AG04449 (cell line): Measurements from ENCODE around the gene TMED10.

Experiments used
- CTCF ChIA-PET: fragments of 350-600 bp; formaldehyde crosslinking; extraction: SDS; loops from one replicate; lab custom pipeline; 2021; ENCODE audit warnings: antibody characterized with exemption; lab: Yijun Ruan, JAX
- POLR2A ChIA-PET: fragments of 400-600, 350-600 bp; formaldehyde crosslinking; extraction: SDS; loops from one replicate; lab custom pipeline; 2020; ENCODE audit warnings: antibody characterized with exemption, inconsistent platforms; lab: Yijun Ruan, JAX
- DNase-seq: peaks from one replicate; pipeline ENCODE4 v3.0.0-alpha.2; 2010; ENCODE audit warnings: low read depth, low spot score
- H3K4me3 ChIP-seq: 2 replicates; pipeline ENCODE4 v1.5.1; 2011; ENCODE audit warnings: low read depth, mild to moderate bottlenecking, control low read depth, low read length
- TF ChIP-seq, protein P1 (sequence below): IDR thresholded peaks from one replicate; pipeline ENCODE4 v1.5.1; 2011; ENCODE audit warnings: mild to moderate bottlenecking, moderate library complexity, low read length, control low read depth, inconsistent platforms; ENCODE audit not compliant: insufficient read depth; ENCODE audit errors: missing control alignments

Gene TMED10

GRCh38 chr14:75098682-75099081 lies 77.7 kb downstream of the TMED10 start:
- DNase-seq = no peak
- TF ChIP-seq, protein P1, sequence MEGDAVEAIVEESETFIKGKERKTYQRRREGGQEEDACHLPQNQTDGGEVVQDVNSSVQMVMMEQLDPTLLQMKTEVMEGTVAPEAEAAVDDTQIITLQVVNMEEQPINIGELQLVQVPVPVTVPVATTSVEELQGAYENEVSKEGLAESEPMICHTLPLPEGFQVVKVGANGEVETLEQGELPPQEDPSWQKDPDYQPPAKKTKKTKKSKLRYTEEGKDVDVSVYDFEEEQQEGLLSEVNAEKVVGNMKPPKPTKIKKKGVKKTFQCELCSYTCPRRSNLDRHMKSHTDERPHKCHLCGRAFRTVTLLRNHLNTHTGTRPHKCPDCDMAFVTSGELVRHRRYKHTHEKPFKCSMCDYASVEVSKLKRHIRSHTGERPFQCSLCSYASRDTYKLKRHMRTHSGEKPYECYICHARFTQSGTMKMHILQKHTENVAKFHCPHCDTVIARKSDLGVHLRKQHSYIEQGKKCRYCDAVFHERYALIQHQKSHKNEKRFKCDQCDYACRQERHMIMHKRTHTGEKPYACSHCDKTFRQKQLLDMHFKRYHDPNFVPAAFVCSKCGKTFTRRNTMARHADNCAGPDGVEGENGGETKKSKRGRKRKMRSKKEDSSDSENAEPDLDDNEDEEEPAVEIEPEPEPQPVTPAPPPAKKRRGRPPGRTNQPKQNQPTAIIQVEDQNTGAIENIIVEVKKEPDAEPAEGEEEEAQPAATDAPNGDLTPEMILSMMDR = no peak
- CTCF ChIA-PET = interaction anchor here (1.2 to 4.9 kb wide), 2 partner anchors 9 to 197 kb away, joined by 4 to 50 read pairs; no protein-coding TSS in a partner anchor
- POLR2A ChIA-PET = no interaction called here
- no peak overlapping the region for H3K4me3 ChIP-seq

DNA sequence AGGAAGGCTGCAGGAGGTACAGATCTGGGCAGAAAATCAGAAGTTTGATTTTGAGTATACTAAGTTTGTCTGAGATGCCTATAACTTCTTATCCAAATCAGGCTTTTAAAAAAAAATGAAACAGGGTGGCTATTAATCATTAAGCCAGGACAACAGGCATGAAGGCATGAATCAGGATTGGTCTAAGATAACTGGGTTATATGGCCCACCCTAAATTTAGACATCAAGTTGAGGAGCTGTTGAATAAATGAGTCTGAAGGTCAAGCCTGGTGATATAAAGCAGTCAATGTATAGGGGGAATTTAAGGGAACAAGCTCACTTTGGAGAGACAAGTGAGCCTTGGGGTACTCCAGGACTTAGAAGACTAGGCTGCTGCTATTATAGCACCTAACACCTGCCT lies 78.2 kb downstream of the TMED10 start:
- H3K4me3 ChIP-seq = no peak overlapping the region
- ChIA-PET POLR2A (no interaction called here), CTCF (interaction anchor here (1.2 to 4.9 kb wide), 2 partner anchors 9 to 197 kb away, joined by 4 to 50 read pairs; no protein-coding TSS in a partner anchor)
- DNase-seq = no peak
- TF ChIP-seq, protein P1 = no peak

DNA sequence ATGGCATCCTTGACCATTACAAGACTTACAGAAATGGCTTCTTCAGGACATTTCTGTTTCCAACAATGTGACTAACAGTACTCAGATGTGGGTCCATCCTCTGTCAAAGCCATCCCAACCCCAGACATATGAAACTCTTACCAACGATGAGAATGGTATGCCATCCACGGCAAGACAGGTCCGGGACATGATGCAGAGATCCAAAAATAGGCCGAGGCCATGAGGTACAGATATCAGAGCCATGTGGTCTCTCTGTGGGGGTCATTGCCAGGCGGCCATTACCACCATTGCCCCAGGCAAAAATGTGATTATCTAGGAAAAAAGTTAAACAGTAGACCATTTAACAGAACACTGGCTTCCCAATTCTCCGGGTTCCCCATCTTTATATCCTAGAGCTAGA lies 79.5 kb downstream of the TMED10 start:
- TF ChIP-seq, protein P1 = no peak
- ChIA-PET POLR2A (no interaction called here), CTCF (interaction anchor here (0.6 to 12.6 kb wide), 4 partner anchors 8 to 235 kb away, joined by 3 to 296 read pairs (median 10); no protein-coding TSS in a partner anchor)
- no peak for DNase-seq
- no peak overlapping the region for H3K4me3 ChIP-seq

- DNase-seq = no peak
- ChIA-PET POLR2A (no interaction called here), CTCF (interaction anchor here (0.9 to 12.6 kb wide), 6 partner anchors 15 to 234 kb away, joined by 3 to 296 read pairs (median 6); no protein-coding TSS in a partner anchor)
- no peak overlapping the region for H3K4me3 ChIP-seq
- TF ChIP-seq, protein P1 = no peak
Observed at GRCh38 chr14:75095690-75096089, 80.7 kb downstream of the TMED10 start.

DNA sequence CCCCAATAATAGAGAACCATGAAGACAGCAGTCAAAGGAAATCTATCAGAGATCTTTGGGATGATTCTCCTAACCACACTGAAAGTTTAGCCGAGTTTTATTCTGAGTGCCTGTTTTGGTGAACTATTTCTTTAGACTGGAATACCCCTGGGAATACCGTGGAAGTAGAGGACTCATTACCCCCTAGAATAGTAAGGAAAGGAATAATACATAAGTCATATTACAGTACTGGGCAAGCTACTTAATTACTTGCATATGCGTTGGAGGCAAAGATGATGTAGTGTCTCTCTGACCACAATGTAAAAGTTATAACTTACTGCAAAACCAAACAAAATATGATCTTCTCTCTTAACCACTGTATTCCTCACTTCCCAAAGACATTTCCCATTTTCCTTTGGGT lies 81.5 kb downstream of the TMED10 start:
- POLR2A ChIA-PET = no interaction called here
- DNase-seq = peak; percentile 12
- TF ChIP-seq, protein P1 = no peak
- H3K4me3 ChIP-seq = no peak overlapping the region
- CTCF ChIA-PET = interaction anchor here (1.1 to 12.6 kb wide), 3 partner anchors 149 to 190 kb away, joined by 3 to 296 read pairs (median 7); no protein-coding TSS in a partner anchor

GRCh38 chr14:75092698-75093097 lies 83.7 kb downstream of the TMED10 start:
- TF ChIP-seq, protein P1 = no peak
- H3K4me3 ChIP-seq = no peak overlapping the region
- ChIA-PET POLR2A (no interaction called here), CTCF (interaction anchor here (6.9 to 12.6 kb wide), 3 partner anchors 8 to 188 kb away, joined by 50 to 296 read pairs (median 182); partner anchors contain the start of gene PGF)
- no peak for DNase-seq
